Panc1 (cell line): ENCODE measurements around the gene SNUPN.

Experiments used
- CTCF ChIP-seq: fragments of 450-650 bp; IDR thresholded peaks from 2 replicates; pipeline ENCODE4 v1.5.1; 2017; ENCODE audit warnings: mild to moderate bottlenecking
- SIN3A ChIP-seq: IDR thresholded peaks from 2 replicates; pipeline ENCODE4 v1.6.1; 2012; ENCODE audit warnings: low read depth, mild to moderate bottlenecking, low read length, moderate library complexity, borderline replicate concordance; ENCODE audit not compliant: insufficient read depth
- TF ChIP-seq, protein P1 (sequence below), 2 experiments: IDR thresholded peaks; 2 replicates each; pipeline ENCODE4 v1.6.1; 2011 to 2012; ENCODE audit warnings: low read depth in 2 of 2, control low read depth in 1 of 2, low read length in 1 of 2, mild to moderate bottlenecking in 1 of 2, moderate library complexity in 1 of 2; ENCODE audit not compliant: insufficient read depth in 1 of 2

DNA sequence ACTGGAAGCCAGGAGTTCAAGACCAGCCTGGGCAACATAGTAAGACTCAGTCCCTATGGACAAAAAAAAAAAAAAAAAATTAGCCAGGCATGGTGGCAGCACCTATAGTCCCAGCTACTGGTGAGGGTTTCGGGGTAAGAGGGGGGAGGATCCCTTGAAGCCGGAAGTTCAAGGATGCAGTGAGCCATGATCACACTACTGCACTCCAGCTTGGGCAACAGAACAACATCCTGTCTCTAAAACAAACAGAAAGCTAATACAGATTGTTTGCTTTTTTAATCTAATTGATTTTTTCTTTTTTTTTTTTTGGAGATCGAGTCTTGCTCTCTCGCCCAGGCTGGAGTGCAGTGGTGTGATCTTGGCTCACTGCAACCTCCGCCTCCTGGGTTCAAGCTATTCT lies 16.1 kb upstream of the SNUPN start:
- TF ChIP-seq CTCF: no peak
- TF ChIP-seq, protein P1, sequence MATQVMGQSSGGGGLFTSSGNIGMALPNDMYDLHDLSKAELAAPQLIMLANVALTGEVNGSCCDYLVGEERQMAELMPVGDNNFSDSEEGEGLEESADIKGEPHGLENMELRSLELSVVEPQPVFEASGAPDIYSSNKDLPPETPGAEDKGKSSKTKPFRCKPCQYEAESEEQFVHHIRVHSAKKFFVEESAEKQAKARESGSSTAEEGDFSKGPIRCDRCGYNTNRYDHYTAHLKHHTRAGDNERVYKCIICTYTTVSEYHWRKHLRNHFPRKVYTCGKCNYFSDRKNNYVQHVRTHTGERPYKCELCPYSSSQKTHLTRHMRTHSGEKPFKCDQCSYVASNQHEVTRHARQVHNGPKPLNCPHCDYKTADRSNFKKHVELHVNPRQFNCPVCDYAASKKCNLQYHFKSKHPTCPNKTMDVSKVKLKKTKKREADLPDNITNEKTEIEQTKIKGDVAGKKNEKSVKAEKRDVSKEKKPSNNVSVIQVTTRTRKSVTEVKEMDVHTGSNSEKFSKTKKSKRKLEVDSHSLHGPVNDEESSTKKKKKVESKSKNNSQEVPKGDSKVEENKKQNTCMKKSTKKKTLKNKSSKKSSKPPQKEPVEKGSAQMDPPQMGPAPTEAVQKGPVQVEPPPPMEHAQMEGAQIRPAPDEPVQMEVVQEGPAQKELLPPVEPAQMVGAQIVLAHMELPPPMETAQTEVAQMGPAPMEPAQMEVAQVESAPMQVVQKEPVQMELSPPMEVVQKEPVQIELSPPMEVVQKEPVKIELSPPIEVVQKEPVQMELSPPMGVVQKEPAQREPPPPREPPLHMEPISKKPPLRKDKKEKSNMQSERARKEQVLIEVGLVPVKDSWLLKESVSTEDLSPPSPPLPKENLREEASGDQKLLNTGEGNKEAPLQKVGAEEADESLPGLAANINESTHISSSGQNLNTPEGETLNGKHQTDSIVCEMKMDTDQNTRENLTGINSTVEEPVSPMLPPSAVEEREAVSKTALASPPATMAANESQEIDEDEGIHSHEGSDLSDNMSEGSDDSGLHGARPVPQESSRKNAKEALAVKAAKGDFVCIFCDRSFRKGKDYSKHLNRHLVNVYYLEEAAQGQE (IDR thresholded peaks at IDR 0.05; ENCODE audit: insufficient read depth in 1 of 2, low read depth in 2 of 2, low read length in 1 of 2): no peak
- TF ChIP-seq SIN3A: no peak
